Cardiac fibroblast (primary cell): ENCODE measurements around the gene PATJ.

Source experiments
- DNase-seq, 2 donors: peaks; one replicate each; pipeline versions ENCODE4 v3.0.0 to v3.0.0-alpha.2; 2010; ENCODE audit warnings: low read depth in 2 of 2
- H3K4me3 ChIP-seq, 2 donors: replicated peaks in 1 of 2; 1 replicate in 1 of 2; 2 replicates in 1 of 2; pipeline ENCODE4 v1.5.1; 2011; ENCODE audit warnings: low read depth in 2 of 2, low read length in 2 of 2, mild to moderate bottlenecking in 2 of 2, moderate library complexity in 1 of 2
- TF ChIP-seq, protein P1 (sequence below): IDR thresholded peaks from one replicate; pipeline ENCODE4 v1.5.1; 2011; ENCODE audit warnings: low read depth, mild to moderate bottlenecking, low read length, inconsistent platforms

The PATJ gene

DNA sequence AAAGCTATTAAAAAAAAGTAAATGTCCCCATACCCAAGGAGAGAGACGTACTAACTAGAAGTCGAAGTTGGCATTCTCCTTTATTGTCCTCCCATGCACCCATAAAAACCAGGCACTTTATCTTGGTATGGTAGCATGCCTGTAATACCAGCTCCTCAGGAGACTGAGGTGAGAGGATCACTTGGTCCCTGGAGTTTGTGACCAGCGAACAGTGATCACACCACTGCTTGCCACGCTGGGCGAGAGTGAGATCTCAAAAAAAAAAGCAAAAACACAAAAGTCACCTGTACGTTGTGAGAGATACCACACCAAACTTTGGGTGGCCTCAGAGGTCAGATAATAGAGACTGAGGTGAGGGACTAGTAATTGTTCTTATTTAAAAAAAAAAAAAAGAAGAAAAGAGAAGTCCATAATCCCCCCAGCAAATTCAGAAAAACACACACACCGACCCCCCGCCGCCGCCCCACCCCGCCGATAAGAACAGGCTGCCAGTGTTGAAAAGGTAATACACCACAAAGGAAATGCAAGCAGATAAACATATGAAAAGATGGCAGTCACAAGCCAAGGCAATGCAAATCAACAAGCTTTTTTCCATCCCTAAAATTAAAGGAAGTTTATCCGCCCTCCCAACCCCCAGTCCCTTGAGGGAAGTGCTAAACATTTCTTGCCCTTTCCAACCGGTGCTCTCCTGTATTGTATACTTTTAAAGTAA is 455.9 kb downstream of the PATJ start:
- DNase-seq: no peak
- TF ChIP-seq, protein P1, sequence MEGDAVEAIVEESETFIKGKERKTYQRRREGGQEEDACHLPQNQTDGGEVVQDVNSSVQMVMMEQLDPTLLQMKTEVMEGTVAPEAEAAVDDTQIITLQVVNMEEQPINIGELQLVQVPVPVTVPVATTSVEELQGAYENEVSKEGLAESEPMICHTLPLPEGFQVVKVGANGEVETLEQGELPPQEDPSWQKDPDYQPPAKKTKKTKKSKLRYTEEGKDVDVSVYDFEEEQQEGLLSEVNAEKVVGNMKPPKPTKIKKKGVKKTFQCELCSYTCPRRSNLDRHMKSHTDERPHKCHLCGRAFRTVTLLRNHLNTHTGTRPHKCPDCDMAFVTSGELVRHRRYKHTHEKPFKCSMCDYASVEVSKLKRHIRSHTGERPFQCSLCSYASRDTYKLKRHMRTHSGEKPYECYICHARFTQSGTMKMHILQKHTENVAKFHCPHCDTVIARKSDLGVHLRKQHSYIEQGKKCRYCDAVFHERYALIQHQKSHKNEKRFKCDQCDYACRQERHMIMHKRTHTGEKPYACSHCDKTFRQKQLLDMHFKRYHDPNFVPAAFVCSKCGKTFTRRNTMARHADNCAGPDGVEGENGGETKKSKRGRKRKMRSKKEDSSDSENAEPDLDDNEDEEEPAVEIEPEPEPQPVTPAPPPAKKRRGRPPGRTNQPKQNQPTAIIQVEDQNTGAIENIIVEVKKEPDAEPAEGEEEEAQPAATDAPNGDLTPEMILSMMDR: no peak
- H3K4me3 ChIP-seq: no peak overlapping the region

DNA sequence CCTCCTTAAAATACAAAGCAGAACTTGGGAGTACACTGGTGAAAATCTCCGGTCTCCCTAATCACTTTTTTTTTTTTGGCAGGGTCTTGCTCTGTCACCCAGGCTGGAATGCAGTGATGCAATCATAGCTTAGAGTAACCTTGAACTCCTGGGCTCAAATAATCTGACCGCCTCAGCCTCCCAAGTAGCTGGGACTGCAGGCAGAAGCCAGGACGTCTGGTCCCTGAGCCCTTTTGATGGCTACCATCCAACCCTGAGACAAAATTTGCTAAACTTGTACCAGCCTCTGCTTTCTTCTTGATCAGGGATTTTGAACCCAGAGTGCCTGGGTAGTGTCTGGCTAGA is 456.5 kb downstream of the PATJ start:
- peak; percentile 11 to 21 for DNase-seq
- no peak overlapping the region for H3K4me3 ChIP-seq
- TF ChIP-seq, protein P1: no peak

DNA sequence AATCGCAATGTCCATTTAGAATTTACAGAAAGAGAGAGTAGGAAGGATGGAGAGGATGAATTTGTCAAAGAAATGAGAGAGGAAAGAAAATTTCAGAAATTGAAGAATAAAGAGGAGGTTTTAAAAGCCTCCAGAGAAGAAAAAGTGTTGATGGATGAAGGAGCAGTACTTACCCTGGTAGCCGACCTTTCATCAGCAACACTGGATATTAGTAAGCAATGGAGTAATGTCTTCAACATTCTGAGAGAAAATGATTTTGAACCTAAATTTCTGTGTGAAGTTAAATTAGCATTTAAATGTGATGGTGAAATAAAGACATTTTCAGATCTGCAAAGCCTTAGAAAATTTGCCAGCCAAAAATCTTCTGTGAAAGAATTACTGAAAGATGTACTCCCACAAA is 464.9 kb downstream of the PATJ start:
- TF ChIP-seq, protein P1: no peak

DNA sequence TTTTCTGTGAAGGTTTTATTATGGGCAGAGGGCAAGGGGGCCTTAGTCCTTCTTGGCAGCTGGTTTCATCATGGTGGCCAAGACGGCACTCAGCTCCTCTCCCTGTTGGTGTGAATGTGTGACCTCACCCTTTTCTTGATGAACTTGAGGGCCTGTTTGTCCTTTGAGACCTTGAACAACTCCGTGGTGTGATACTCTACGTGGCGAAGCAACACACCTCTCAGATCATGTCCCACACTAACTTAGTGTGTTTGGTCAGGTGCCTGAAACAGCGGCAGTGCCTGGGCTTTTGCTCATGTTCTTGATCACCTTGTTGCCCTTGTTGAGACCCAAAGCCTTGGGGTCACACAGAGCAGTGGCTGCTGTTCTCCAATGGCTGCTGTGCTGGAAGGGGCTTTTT is 465.8 kb downstream of the PATJ start:
- DNase-seq: no peak
- H3K4me3 ChIP-seq: no peak overlapping the region
- TF ChIP-seq, protein P1: no peak

More for the DNA sequence above, 464.9 kb downstream of the PATJ start:
- no peak for DNase-seq
- no peak overlapping the region for H3K4me3 ChIP-seq

DNA sequence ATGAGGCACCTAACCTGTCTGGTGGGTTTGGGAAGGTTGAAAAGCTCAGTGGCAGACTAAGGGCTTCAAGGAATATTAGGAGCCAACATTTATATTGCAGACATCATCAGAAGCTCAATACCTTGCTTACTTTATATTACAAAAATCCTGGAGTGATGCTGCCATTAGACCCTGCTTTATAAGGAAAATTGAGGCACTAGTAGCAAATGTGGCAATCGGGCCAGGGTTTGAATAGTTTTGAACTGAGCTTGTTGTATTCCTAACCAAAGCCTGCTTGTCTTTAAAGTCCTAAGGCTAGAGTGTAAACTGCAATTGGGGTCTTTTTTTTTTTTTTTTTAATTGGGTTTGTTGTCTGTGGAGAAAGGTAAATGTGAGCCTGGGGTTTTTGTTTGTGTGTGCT is 466.7 kb downstream of the PATJ start:
- TF ChIP-seq, protein P1: no peak
- DNase-seq: no peak

DNA sequence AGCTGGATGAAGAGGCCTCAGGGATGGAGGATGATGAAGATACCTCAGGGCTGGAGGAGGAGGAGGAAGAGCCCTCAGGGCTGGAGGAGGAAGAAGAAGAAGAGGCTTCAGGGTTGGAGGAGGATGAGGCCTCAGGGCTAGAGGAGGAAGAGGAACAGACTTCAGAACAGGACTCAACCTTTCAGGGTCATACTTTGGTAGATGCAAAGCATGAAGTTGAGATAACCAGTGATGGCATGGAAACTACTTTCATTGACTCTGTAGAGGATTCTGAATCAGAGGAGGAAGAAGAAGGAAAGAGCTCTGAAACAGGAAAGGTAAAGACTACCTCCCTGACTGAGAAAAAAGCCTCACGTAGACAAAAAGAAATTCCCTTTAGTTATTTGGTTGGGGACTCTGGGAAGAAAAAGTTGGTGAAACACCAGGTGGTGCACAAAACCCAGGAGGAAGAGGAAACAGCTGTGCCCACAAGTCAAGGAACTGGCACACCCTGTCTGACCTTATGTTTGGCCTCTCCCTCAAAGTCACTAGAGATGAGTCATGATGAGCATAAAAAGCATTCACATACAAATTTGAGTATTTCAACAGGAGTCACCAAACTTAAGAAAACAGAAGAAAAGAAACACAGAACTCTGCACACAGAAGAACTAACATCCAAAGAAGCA is 467.8 kb downstream of the PATJ start:
- DNase-seq: peak in 1 of 2 donors; percentile 40

More for the DNA sequence above, 466.7 kb downstream of the PATJ start:
- no peak overlapping the region for H3K4me3 ChIP-seq

More for the DNA sequence above, 467.8 kb downstream of the PATJ start:
- TF ChIP-seq, protein P1: no peak
- no peak overlapping the region for H3K4me3 ChIP-seq
